Neural cell (in vitro differentiated cells): ENCODE data around the gene ABCG8. TPM values are rescaled to one million over a fixed set of nuclear protein-coding genes. Genes with fewer than 3 reads are reported as not detected.

ENCODE experiments used
- H2AFZ ChIP-seq: fragments of 200-600, 300-800 bp; sonication (generic), shearing (Covaris generic); 2 replicates; pipeline ENCODE4 v1.6.0; 2014; ENCODE audit warnings: low read depth, mild to moderate bottlenecking, antibody characterized with exemption, low read length, moderate library complexity
- H3F3A ChIP-seq: fragments of 200-600 bp; shearing (Covaris generic); 2 replicates; pipeline ENCODE4 v1.6.1; 2016; ENCODE audit warnings: mild to moderate bottlenecking, moderate library complexity, mixed read lengths, antibody characterized with exemption, low read length; ENCODE audit not compliant: insufficient read depth, poor library complexity, severe bottlenecking
- H3K27ac ChIP-seq: fragments of 200-600, 300-800 bp; sonication (generic), shearing (Covaris generic); 2 replicates; pipeline ENCODE4 v1.5.1; 2014; ENCODE audit warnings: mild to moderate bottlenecking, low read length, moderate library complexity
- H3K27me3 ChIP-seq: fragments of 300-800, 200-600 bp; sonication (generic), shearing (Covaris generic); 2 replicates; pipeline ENCODE4 v1.6.0; 2014; ENCODE audit warnings: mild to moderate bottlenecking, low read depth, low read length, moderate library complexity; ENCODE audit not compliant: insufficient read depth
- H3K36me3 ChIP-seq: fragments of 300-800, 200-600 bp; sonication (generic), shearing (Covaris generic); 2 replicates; pipeline ENCODE4 v1.5.1; 2014; ENCODE audit warnings: mild to moderate bottlenecking, antibody characterized with exemption, low read length, moderate library complexity; ENCODE audit not compliant: insufficient read depth
- H3K4me2 ChIP-seq: fragments of 300-800, 200-600 bp; sonication (generic), shearing (Covaris generic); 2 replicates; pipeline ENCODE4 v1.6.0; 2014; ENCODE audit warnings: mild to moderate bottlenecking, low read length
- H3K4me3 ChIP-seq: fragments of 300-800, 200-600 bp; sonication (generic), shearing (Covaris generic); 2 replicates; pipeline ENCODE4 v1.5.1; 2014; ENCODE audit warnings: mild to moderate bottlenecking, low read length, moderate library complexity
- H3K79me2 ChIP-seq: fragments of 200-600 bp; shearing (Covaris generic); replicated peaks from 2 replicates; pipeline ENCODE4 v1.6.0; 2014; ENCODE audit warnings: mild to moderate bottlenecking, low read length, moderate library complexity; ENCODE audit not compliant: insufficient read depth
- H3K9ac ChIP-seq: fragments of 300-800, 200-600 bp; sonication (generic), shearing (Covaris generic); 2 replicates; pipeline ENCODE4 v1.6.1; 2016; ENCODE audit warnings: mild to moderate bottlenecking, low read length, mixed read lengths
- H3K9me2 ChIP-seq: fragments of 200-600 bp; shearing (Covaris generic); 2 replicates; pipeline ENCODE4 v1.6.1; 2016; ENCODE audit warnings: mild to moderate bottlenecking, low read length, mixed read lengths; ENCODE audit not compliant: insufficient read depth
- H3K9me3 ChIP-seq: fragments of 200-600, 300-800 bp; sonication (generic), shearing (Covaris generic); 2 replicates; pipeline ENCODE4 v1.6.1; 2016; ENCODE audit warnings: mild to moderate bottlenecking, mixed run types, low read length, moderate library complexity, mixed read lengths
- H4K20me1 ChIP-seq: fragments of 200-600 bp; shearing (Covaris generic); 2 replicates; pipeline ENCODE4 v1.6.1; 2016; ENCODE audit warnings: mild to moderate bottlenecking, mixed run types; ENCODE audit not compliant: insufficient read depth
- CTCF ChIP-seq: fragments of 450-650 bp; IDR thresholded peaks from 2 replicates; pipeline ENCODE4 v1.5.1; 2014; ENCODE audit warnings: antibody characterized with exemption, mild to moderate bottlenecking, moderate library complexity; ENCODE audit not compliant: poor library complexity, severe bottlenecking
- EP300 ChIP-seq: fragments of 450-650 bp; conservative IDR thresholded peaks from 2 replicates; pipeline ENCODE4 v1.6.1; 2014; ENCODE audit warnings: antibody characterized with exemption, mild to moderate bottlenecking, moderate library complexity; ENCODE audit not compliant: poor library complexity, severe bottlenecking
- EZH2 ChIP-seq: fragments of 200-600, 300-800 bp; shearing (Covaris generic), sonication (generic); IDR thresholded peaks from 2 replicates; pipeline ENCODE4 v1.6.1; 2014; ENCODE audit warnings: antibody characterized with exemption, low read length, borderline replicate concordance, mild to moderate bottlenecking; ENCODE audit not compliant: insufficient read depth, poor library complexity, severe bottlenecking
- MXI1 ChIP-seq: fragments of 450-650 bp; conservative IDR thresholded peaks from 2 replicates; pipeline ENCODE4 v1.6.1; 2014; ENCODE audit warnings: antibody characterized with exemption, mild to moderate bottlenecking; ENCODE audit not compliant: poor library complexity, severe bottlenecking
- POLR2AphosphoS5 ChIP-seq: IDR thresholded peaks from 2 replicates; pipeline ENCODE4 v1.6.1; 2012
- RAD21 ChIP-seq: fragments of 450-650 bp; conservative IDR thresholded peaks from 2 replicates; pipeline ENCODE4 v1.6.1; 2014; ENCODE audit warnings: antibody characterized with exemption, mild to moderate bottlenecking, moderate library complexity
- REST ChIP-seq: IDR thresholded peaks from 2 replicates; pipeline ENCODE4 v1.6.1; 2012; ENCODE audit warnings: borderline replicate concordance
- SMC3 ChIP-seq: fragments of 450-650 bp; conservative IDR thresholded peaks from 2 replicates; pipeline ENCODE4 v1.6.1; 2014; ENCODE audit warnings: antibody characterized with exemption, mild to moderate bottlenecking, moderate library complexity; ENCODE audit not compliant: poor library complexity
- TAF1 ChIP-seq: IDR thresholded peaks from 2 replicates; pipeline ENCODE4 v1.6.1; 2012; ENCODE audit warnings: low read depth
- polyA plus RNA-seq: library from polyadenylated mRNA; depleted of rRNA; stranded (reverse); fragments of >200 nt; gene quantifications from 2 replicates; pipeline ENCODE4 v1.2.3, GENCODE V29; 2014

The ABCG8 gene
- polyA plus RNA-seq, 1 donor from 2014 or later, result 0.05 TPM

GRCh38 chr2:43842866-43843226 lies 4.1 kb downstream of the ABCG8 start:
- H3K27me3 ChIP-seq, result no peaks in the 10 kb centered on the region
- no peaks in the 10 kb centered on the region for H3F3A ChIP-seq
- no peaks in the 10 kb centered on the region for H4K20me1 ChIP-seq
- H3K4me2 ChIP-seq, result no peak overlapping the region
- TF ChIP-seq RAD21 (no peak), EZH2 (no peak), SMC3 (no peak), EP300 (no peak), MXI1 (no peak), TAF1 (no peak), POLR2AphosphoS5 (no peak), CTCF (no peak), REST (no peak)
- H3K36me3 ChIP-seq, result no peaks in the 10 kb centered on the region
- no peak overlapping the region for H3K9ac ChIP-seq
- no peak overlapping the region for H3K27ac ChIP-seq
- H3K9me3 ChIP-seq, result no peaks in the 10 kb centered on the region
- no peaks in the 10 kb centered on the region for H3K9me2 ChIP-seq
- no peaks in the 10 kb centered on the region for H3K79me2 ChIP-seq
- no peak overlapping the region for H3K4me3 ChIP-seq
- no peak overlapping the region for H2AFZ ChIP-seq

GRCh38 chr2:43845181-43845580 lies 6.4 kb downstream of the ABCG8 start:
- no peaks in the 10 kb centered on the region for H3F3A ChIP-seq
- H2AFZ ChIP-seq, result no peak overlapping the region
- no peak overlapping the region for H3K4me3 ChIP-seq
- no peaks in the 10 kb centered on the region for H3K79me2 ChIP-seq
- TF ChIP-seq SMC3, result no peak
- TF ChIP-seq TAF1, result no peak
- no peak for TF ChIP-seq EP300
- TF ChIP-seq RAD21, result no peak
- no peak for TF ChIP-seq EZH2
- no peak for TF ChIP-seq MXI1
- H3K9me3 ChIP-seq, result no peaks in the 10 kb centered on the region
- H3K27me3 ChIP-seq, result no peaks in the 10 kb centered on the region
- H3K27ac ChIP-seq, result no peak overlapping the region
- H3K4me2 ChIP-seq, result no peak overlapping the region
- H4K20me1 ChIP-seq, result no peaks in the 10 kb centered on the region
- H3K9ac ChIP-seq, result no peak overlapping the region
- H3K36me3 ChIP-seq, result no peaks in the 10 kb centered on the region
- H3K9me2 ChIP-seq, result no peaks in the 10 kb centered on the region
